GM21619 (cell line): ENCODE data around the gene CLASRP.

Source experiments
- ATAC-seq: cut with Tn5 transposase; IDR thresholded peaks from one replicate; pipeline ENCODE4 v1.9.1; 2021; ENCODE audit not compliant: unreplicated experiment

Gene CLASRP

DNA sequence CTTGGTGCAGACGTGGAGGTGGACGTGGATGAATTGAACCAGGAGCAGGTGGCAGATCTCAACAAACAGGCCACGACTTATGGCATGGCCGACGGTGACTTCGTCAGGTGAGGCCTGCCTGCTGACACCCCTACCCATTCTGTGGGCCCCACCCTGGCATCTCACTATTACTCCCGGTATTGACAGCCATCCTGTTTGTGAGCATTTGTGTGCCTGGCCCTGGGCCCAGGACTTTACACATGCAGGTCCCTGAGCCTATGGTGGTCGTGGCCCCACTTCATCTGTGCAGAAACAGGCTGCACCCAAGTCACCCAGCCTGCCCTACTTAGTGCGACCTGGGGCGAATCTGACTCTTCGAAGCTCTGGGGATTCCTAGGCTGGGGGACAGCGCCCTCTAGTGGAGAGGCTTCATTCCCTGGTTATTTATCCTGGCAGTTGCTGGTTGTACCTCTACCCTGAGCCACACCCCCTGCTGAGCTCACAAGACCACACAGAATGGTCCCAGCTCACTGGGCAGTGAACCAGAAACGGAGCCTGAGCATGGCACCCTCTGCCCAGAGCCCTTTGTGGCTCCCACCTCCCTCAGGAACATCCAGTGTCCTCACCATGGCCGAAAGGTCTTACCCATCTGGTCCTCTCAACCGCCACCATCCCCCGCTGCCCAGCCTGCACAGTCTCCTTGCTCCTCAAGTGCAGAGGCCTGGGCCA lies 20.6 kb downstream of the CLASRP start:
- no peak for ATAC-seq

DNA sequence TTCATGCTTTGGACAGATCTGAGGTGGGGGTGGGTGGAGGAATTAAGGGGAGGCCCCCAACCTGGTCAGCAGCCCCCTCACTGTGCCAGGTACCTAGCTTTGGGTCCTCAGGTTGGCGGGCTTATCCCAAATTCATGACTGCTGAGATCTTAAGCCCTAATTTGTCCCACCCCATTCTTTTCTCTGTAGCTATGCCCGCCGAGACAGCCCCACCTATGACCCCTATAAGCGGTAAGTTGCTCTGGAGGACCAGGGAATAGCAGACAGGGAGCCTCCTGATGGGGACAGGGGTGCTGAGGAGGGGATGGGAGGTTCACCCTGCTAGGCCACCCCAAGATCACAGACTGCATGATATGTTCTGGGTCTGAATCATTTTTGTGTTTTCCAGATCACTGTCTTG lies 23.1 kb downstream of the CLASRP start:
- ATAC-seq: no peak

DNA sequence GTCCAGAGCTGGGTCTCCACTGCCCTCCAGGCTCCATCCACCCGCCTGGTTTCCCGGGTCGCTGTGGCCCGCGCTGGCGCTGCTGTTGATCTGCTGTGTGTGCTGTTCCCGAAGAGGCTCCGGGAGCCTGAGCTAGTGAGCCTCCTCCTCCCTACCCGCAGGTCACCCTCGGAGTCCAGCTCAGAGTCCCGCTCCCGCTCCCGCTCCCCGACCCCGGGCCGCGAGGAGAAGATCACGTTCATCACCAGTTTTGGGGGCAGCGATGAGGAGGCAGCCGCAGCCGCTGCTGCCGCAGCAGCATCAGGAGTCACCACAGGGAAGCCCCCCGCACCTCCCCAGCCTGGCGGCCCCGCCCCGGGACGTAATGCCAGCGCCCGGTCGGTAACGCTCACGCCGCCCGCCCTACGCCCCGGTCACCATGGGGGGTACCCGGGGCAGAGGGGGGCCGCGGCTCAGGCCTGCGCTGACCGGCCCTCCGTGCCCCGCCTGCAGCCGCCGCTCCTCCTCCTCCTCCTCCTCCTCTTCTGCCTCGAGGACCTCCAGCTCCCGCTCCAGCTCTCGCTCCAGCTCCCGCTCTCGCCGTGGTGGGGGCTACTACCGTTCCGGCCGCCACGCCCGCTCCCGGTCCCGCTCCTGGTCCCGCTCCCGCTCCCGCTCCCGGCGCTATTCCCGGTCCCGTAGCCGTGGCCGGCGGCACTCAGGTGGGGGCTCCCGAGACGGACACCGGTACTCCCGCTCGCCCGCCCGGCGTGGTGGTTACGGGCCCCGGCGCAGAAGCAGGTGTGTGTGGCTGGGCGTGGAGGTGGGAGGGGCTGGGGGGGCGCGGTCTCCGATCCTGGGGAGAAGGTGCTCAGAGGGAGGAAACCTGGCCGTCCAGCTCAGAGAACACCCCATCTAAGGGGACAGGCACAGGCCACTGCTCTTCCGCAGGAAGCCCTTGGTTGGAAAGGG lies 25.3 kb downstream of the CLASRP start:
- ATAC-seq: no peak

DNA sequence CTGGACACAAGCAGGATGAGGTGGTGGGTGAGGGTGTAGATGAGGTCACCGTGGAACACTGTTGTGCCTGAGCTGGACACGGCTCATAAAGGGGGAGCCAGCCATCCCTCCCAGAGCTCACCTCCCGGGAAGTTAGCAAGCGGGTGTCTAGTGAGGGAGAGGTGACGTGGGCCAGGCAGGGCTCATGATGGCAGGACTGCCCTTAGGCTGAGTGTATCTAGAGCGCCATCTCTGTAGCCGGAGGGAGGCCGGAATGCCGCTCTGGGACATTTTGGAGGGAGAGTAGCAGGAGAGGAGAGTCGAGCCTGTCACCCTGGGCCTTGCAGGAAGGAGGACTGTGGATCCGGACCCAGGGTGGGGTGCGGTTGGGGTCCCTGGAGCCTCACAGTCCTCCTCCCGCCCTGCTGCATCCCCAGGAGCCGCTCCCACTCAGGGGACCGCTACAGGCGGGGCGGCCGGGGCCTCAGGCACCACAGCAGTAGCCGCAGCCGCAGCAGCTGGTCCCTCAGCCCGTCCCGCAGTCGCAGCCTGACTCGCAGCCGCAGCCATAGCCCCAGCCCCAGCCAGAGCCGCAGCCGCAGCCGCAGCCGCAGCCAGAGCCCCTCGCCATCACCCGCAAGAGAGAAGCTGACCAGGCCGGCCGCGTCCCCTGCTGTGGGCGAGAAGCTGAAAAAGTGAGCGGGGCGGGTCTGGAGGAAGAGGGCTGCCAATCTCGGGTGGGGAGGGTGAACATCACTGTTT lies 28.2 kb downstream of the CLASRP start:
- no peak for ATAC-seq

DNA sequence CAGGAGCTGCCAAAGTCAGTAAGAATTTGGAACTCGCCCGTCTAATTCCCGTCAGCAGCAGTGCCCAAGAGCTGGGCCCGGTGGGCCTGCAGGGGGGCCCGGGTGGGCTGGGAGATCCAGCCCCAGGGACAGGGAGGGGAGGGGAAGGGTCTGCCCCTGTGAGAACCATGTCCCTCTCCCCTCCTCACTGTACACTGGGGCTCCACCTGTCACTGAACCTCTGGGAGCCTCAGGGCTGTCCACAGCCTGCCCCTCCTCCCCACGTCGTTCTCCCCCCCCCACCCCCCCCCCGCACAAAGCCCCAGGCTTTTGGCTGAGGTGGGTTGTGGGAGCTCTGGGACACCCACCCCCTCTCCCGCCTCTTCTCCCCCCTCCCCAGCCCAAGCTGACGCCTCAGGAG lies 29.2 kb downstream of the CLASRP start:
- no peak for ATAC-seq

DNA sequence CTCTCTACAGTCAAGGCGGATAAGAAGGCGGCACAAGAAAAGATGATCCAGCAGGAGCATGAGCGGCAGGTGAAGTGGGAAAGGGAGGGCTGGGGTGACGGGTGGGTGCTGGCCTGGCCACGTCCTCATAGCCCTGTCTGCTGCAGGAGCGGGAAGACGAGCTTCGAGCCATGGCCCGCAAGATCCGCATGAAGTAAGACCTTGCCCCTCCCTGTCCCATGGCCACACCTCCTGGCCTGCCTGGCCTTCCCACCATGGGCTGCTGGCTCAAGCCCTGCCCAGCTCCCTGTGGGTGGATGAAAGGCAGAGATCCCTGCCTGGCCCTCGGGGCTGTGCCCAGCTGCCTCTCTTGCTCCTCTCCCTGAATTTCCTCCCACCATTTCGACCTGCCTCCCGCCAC lies 30.2 kb downstream of the CLASRP start:
- ATAC-seq: no peak

DNA sequence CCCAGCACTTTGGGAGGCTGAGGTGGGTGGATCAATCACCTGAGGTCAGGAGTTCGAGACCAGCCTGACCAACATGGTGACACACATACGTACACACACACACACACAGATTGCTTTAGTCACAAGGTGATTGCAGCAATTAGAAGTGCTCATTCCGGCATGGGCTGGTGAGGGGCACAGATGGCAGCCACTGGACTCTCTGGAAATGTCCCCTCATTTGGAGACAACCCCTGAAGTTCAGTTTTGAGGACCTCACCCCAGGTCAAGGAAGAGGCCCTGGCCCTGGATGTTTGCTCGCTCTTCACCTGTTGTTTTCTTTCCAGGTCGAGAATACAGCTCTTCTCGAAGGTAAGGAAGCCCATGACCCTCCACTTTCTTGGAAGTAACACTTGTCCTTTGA lies 31.4 kb downstream of the CLASRP start:
- ATAC-seq: no peak

DNA sequence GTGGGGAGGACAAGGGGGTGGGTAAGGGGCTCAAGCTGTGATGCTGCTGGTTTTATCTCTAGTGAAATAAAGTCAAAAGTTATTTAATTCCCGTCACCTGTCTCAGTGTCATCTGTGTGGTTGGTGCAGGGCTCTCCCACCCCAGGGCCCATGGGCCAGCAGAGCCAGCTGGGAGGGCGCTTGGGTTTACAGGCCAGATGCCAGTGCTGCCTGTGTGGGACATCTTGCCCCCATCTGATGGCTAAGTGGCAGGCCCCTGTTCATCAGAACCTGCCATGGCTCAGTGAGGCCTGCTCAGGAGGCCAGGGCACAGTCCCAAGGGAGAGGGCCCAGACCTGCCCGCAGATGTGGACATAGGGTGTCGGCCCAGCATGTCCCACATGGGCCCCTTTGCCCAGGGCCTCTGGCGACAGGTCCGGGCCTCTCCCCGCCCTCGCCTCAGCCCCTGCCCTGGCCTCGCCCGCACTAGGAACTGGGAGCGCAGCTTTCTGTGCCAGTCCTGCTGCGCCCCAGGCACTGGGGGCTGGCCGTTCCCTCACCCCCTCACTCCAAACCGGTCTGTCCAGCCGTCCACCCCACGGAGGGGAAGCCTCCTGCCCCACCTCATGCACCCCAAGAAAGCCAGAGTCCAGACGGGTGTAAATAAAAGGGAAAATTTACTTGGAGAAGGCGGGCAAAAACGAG lies 32.2 kb downstream of the CLASRP start:
- ATAC-seq: no peak

DNA sequence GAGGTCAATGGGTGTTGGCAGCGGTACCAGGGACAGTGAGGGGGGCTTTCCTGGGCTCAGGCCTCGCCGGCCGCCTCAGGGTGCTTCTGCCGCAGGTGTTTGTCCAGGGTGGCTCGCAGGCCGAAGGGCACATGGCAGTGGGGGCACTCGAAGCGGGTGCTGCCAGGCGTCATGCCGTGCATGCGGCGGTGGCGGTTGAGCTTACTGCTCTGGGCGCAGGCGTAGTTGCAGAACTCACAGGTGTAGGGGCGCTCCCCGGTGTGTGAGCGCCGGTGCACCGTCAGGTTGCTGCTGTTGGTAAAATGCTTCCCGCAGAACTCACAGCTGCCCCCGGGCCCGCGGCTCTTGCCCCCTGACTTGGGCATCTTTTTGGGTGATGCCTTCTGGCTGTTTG lies 32.7 kb downstream of the CLASRP start:
- ATAC-seq: no peak

DNA sequence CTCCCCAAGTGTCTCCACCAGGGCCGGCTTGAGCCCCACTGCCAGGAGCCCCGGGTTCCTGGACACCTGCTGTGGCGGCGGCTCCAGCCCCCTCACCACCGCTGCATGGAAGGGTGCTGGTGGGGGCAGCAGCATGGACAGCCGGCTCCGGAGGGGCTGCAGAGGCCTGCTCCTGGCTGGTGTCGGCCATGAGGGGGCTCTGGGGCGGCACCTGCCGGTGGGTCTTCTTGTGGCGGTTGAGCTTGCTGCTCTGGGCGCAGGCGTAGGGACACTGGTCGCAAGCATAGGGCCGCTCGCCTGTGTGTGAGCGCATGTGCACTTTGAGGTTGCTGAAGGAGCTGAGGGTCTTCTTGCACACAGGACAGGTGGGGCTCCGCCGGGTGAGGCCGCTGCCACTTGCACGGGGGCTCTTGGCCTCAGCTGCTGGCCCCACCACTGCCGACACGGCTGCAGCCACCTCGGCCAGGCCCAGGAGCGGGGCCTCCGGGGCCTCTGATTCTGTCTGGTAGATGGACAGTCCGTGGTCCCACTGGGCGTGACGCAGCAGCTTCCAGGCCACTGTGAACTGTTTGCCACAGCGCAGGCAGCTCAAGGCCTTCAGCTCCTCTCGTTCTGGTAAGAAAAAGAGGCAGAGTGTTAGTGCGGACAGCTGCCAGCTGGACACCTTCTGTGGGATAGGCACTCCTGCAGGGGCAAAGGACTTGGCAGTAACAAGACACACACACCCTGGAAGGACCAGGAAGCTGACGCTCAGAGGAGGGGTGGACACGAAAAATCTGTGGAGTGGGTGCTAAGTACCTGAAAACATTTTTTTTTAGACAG lies 33.3 kb downstream of the CLASRP start:
- ATAC-seq: no peak

DNA sequence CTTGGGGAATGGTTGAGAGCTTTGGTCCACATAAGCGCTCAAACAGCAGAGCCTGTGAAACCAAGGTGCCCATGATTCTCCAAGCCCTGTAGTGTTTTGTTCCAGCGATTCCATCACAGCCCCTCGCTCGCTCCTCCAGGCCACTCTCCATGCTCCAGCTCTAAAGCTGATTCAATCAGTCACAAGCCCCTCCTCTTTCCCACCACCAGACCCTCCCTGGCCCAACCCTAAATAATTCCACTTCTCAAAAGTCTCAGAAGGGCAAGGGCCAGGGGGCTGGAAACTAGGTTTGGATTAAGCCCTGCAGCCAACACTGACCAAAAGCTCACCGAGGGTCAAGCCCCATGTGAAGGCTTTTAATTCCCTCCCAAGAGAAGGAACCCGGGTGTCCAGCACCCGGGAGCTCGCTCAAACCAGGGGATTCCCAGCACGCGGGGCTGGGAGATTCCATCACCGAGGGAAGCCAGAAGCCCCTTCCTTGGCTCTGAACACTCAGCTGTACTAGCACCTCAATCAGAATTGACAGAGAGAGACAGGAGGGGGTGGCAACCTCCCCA lies 36.0 kb downstream of the CLASRP start:
- ATAC-seq: no peak

DNA sequence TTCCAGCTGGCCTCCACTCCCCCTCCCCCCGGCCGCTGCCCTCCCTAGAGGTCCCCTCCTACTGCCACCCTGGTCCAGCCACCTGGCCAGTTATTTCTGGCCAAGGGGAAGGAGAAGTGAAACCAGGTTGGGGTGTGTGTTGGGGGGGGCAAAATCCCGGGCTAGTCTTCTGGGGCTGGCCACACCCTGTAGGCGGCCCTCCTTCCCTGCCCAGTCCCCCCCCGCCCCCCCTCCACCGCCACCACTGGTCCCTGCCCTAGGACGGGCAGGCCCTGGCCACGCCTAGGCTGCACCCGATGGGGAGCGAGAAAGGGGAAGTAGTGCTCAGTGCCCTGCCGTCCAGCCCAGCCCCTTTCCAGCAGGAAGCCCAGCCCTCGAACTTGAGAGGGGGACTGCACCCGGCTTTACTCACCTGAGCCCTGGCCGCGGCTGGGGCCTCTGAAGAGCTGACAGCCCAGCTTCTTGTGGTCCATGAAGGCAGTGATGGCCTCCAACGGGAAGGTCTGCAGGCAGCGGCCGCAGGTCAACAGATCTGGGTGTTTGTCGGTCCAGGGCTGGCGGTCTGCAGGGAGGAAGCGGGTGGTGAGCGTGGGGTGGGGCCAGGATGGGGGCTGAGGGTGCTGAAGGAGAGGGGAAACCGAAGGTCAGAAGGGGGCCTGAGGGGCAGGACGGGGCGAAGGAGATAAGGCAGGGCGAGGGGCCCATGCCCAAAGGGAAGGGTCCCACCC lies 36.6 kb downstream of the CLASRP start:
- peak; percentile 58 for ATAC-seq

DNA sequence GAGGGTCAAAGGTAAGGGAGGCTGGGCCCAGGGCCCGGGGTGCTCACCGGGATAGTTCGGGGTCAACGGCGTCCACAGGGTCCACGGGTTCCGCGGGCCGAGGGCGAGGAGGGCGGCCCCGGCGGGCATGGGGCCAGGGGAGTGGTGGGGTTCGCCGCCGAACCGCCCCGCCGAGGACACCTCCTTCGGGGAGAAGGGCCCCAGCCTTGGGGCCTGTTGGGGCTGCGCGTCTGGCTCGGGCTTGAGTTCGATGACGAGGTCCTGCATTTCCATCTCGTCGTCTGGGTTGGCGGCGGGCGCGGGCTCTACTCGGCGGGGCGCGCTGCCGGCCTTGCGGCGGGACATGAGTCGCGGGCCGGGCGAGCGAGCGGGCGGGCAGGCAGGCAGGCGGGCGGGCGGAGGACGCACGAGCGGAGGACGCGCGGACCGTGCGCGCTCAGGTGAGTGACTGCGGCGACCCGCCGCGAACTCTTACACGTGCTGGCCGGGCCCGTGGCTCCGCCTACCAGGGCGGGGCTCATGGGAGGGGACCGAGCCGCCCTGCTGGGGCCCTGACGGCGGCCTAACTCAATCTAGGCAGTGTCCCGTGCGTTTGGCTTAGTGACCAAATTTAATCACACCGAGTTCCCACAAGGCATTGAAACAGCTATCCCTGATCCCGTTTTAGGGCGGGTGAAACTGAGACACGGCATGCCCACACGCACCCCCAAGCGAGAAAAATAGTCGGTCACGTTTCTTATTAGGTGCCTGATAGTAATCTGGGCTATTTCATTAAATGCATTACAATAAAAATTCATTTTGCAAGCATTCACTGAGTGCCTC lies 37.4 kb downstream of the CLASRP start, which contains the start of gene ZNF296:
TSS of gene ZNF296 (minus strand) at position 450 of the 822 bp plus-strand sequence. CDS start at position 345, 105 bp downstream.
- ATAC-seq: peak; percentile 37

DNA sequence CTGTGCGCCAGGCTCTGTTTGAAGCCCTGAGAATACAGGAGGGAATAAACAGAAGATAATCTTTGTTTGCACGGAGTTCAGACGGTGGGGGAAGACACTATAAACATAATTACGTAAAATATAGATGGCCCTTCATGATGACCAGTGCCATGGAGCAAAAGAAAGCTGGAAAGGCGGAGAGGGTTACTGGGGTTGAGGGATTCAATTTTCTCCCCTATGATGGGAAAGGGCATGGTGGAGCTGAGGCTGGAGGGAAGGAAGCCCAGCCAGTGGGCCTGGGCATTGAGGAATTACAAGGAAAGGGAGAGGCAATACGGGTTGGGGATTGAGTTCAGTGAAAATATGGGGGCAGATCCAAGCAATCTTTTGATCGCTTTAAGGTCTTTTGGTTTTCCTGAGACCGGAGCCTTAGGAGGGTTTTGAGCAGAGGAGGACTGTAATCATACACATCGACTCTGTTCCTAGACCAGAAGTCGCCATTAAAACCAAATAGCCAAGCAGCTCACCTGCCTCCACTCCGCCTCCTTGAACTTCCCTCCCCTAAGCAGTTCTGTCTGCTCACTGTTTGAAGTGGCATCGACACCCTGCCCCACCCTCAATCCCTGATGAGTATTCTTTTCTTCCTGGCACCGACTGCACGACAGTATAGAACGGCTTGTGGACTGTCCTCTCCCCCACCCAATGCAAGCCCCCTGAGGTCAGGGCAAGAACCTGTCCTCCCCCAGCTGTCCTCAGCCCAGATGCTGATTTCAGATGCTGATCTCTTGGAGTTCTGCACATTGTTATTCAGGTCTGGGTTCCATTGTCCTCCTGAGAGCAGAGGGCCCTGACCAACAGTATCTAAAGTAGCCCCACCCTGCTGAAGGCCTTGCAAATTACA lies 38.2 kb downstream of the CLASRP start:
- no peak for ATAC-seq

DNA sequence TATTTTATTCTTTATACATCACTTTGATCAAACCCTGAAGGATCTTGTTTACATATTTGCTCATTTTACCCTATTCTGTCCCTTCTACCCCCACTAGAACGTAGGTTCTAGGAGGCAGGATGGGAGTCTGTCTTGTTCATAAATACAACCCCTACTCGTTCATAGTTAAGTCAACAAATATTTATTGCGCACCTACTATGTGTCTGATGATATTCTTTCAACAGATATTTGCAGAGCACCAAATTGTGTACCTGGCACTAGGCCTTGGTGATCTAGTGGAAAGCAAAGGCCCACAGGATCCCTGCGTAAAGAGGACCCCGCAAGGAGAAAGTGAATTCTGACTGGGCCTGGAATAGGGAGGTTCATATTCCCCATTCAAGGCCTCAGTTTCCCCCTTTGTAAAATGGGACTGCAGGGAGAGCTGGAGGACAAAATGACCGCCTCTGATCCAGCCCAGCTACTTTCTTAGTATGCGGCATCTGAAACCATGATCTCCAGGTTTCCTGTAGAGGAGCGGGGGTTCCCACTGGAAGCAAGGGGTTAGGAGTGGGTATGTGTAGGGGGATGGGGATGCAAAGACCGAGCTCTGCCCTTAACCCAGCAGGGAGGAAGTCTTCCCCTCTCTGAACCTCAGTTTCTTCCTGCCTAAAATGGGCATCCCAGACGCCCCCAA lies 39.7 kb downstream of the CLASRP start:
- no peak for ATAC-seq

DNA sequence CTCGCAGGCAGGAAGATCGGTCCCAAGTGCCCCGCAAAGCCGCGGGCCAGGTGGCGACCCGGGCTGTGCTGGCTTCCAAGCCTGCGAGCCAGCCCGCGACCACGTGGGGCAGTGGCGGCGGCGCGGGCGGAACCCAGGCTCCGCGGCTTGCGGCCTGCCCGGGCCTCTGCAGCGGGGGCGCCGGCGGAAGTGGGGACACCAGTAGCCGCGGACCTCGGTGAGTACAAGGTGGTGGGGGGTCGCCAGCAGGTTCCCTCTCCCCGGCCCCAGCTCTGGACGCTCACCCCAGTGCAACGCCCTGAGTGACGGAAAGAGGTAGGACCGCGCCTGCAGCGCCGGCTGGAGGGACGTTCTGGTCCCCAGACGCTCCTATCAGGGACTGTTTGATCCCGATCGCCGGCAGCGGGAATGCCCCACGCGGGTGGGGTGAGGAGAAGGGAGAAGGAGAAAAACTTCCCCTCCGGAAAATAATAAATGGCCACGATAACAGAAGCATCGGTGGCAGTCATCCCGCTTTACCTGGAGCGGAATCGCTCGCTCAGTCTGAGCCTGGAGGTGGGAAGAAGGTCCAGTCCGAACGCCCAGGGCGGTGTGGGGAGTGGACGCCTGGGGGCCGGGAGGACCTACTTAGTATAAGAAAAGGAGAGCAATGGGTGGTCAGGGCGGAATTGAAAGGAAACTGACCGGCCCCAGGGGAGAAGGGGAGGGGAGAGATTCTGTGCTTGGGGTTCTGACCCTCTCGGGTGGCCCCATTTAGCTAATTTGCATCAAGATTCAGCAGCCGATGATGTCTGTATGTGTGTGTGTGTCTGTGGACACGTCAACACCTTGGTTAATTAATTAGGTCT lies 40.4 kb downstream of the CLASRP start, which contains the start of gene GEMIN7:
TSS of gene GEMIN7 (plus strand) at position 198 of the 848 bp plus-strand sequence. CDS start 10,855 bp downstream, outside the sequence.
- ATAC-seq: no peak
